Measurements from ENCODE around the gene TTC28. TPM values are rescaled to one million over a fixed set of nuclear protein-coding genes. Genes with fewer than 3 reads are reported as not detected.

Gene TTC28
- total RNA-seq, 1 donor from 2014 or later = 65.4 TPM

DNA sequence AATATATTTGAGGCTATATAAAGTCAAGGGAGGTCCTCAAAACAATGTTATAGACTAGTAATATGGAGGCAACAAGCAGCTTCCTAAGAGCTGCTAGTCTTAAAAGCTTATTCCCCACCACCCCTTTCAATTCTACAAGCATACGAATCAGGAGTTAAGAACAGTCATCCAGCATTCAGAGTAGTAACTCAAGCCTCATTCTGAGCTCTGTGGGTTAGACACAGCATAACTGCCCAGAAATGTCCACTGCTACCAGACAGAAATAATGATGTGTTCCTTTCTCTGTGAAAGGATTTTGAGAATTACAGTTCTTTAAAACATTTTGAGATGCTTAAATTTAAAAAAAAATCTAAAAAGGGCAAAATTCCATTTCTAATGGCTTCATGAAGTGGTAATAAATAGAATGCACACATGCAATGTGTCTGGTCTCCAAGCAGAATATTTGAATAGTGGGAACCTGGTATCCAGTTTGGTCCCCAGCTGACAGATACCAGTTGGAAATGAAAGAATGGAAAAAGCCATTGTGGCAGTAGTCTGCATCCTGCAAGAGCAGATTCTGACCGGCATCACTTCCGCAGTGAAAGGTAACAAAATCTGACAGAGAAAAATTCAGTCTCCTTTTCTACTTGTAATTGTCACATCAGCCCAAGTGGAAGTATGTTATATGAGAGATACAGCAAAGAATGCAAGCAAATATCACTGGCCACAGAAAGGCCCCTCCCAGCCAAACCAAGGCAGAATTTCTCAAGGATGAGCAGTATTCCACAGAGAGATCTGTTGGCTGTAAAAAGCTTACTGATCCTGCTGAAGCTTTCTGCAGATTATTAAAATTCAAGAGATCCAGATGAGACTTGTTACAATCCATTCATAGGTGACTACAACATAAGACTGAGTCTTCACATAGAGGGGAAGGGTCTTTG, 449.8 kb downstream of the TTC28 start:
- peaks cover 31% of the 10 kb centered on the region for H3K4me1 Mint-ChIP-seq
- no peak overlapping the region for H3K4me3 Mint-ChIP-seq
- H3K36me3 Mint-ChIP-seq (ENCODE audit: low read depth) = peaks cover 2% of the 10 kb centered on the region
- no peak for DNase-seq (ENCODE audit: low read depth, low spot score)
- TF ChIP-seq, protein P1, sequence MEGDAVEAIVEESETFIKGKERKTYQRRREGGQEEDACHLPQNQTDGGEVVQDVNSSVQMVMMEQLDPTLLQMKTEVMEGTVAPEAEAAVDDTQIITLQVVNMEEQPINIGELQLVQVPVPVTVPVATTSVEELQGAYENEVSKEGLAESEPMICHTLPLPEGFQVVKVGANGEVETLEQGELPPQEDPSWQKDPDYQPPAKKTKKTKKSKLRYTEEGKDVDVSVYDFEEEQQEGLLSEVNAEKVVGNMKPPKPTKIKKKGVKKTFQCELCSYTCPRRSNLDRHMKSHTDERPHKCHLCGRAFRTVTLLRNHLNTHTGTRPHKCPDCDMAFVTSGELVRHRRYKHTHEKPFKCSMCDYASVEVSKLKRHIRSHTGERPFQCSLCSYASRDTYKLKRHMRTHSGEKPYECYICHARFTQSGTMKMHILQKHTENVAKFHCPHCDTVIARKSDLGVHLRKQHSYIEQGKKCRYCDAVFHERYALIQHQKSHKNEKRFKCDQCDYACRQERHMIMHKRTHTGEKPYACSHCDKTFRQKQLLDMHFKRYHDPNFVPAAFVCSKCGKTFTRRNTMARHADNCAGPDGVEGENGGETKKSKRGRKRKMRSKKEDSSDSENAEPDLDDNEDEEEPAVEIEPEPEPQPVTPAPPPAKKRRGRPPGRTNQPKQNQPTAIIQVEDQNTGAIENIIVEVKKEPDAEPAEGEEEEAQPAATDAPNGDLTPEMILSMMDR (conservative IDR thresholded peaks at IDR 0.05) = no peak
- H3K27ac Mint-ChIP-seq (ENCODE audit: unreplicated experiment) = no peak overlapping the region
- no peaks in the 10 kb centered on the region for H3K27me3 Mint-ChIP-seq (ENCODE audit: low read depth)
- H3K9me3 Mint-ChIP-seq = peaks cover 2% of the 10 kb centered on the region

- H3K4me1 Mint-ChIP-seq = peaks cover 3% of the 10 kb centered on the region
- no peaks in the 10 kb centered on the region for H3K27me3 Mint-ChIP-seq (ENCODE audit: low read depth)
- H3K9me3 Mint-ChIP-seq = no peaks in the 10 kb centered on the region
- no peaks in the 10 kb centered on the region for H3K36me3 Mint-ChIP-seq (ENCODE audit: low read depth)
- H3K4me3 Mint-ChIP-seq = no peak overlapping the region
- TF ChIP-seq, protein P1 (conservative IDR thresholded peaks at IDR 0.05) = no peak
- DNase-seq (ENCODE audit: low read depth, low spot score) = no peak
- H3K27ac Mint-ChIP-seq (ENCODE audit: unreplicated experiment) = no peak overlapping the region
Observed at GRCh38 chr22:28223826-28224225, 455.8 kb downstream of the TTC28 start.

DNA sequence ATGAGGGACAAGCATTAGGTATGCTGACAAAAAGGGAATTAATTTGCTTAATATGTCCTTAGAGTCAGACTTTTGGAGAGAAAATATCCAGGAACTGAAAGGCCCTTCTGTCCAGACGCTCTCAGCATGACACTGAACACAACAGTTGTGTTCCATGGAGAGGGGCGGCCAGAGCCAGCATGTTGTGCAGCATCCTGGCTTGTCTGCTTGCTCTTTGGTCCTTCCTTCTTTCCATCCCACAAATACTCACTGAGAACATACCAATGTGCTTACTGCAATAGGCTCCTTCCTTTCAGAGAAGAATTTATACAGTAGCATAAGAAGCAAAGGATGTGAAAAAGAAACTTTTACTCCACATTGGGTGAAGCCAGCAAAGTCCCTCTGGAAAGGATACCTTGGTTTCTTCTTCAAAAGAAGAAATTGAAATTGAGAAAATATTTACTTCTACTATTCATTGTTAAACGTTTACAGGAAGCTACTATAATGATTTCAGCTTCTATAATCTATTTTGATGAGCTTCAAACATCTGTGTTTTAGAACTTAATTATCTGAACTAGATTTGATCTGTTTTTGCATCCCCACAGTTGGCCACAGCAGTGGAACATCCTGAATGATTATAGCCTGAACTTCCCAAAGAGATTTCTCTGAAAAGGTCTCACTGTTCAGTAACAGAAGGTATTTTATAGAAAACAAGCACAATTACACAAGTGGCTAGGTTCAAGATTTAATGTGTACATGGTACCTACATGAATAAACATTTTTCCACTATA, 456.5 kb downstream of the TTC28 start:
- DNase-seq (ENCODE audit: low read depth, low spot score) = no peak
- TF ChIP-seq, protein P1 (conservative IDR thresholded peaks at IDR 0.05) = no peak
- Mint-ChIP-seq H3K36me3 (ENCODE audit: low read depth) (no peaks in the 10 kb centered on the region), H3K4me3 (no peak overlapping the region), H3K27ac (ENCODE audit: unreplicated experiment) (no peak overlapping the region), H3K4me1 (peaks cover 3% of the 10 kb centered on the region), H3K27me3 (ENCODE audit: low read depth) (no peaks in the 10 kb centered on the region), H3K9me3 (no peaks in the 10 kb centered on the region)

DNA sequence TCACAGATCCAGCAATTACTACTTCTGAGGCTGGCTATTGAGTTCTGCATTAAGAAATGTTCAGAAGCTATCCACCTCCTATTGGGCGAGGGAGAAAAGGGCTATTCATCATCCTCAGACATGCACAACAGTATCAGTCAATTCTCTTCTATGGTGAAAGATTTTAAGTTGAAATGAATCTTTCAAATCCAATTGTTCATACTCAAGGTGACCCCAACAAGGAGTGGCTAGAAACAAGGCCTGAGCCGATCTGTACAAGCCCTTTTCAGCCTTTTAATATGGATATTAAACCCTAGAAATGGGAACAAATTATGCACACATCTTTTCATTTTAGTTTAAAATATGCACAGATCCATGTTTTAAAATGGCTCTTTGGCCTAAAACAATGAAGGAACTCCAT, 457.1 kb downstream of the TTC28 start:
- no peak for DNase-seq (ENCODE audit: low read depth, low spot score)
- Mint-ChIP-seq H3K9me3 (no peaks in the 10 kb centered on the region), H3K27ac (ENCODE audit: unreplicated experiment) (no peak overlapping the region), H3K4me3 (no peak overlapping the region), H3K4me1 (peaks cover 3% of the 10 kb centered on the region), H3K36me3 (ENCODE audit: low read depth) (no peaks in the 10 kb centered on the region), H3K27me3 (ENCODE audit: low read depth) (no peaks in the 10 kb centered on the region)
- TF ChIP-seq, protein P1 (conservative IDR thresholded peaks at IDR 0.05) = no peak

- no peak for DNase-seq (ENCODE audit: low read depth, low spot score)
- H3K4me1 Mint-ChIP-seq = peaks cover 3% of the 10 kb centered on the region
- TF ChIP-seq, protein P1 (conservative IDR thresholded peaks at IDR 0.05) = no peak
- no peaks in the 10 kb centered on the region for H3K36me3 Mint-ChIP-seq (ENCODE audit: low read depth)
- no peak overlapping the region for H3K4me3 Mint-ChIP-seq
- H3K27ac Mint-ChIP-seq (ENCODE audit: unreplicated experiment) = no peak overlapping the region
- no peaks in the 10 kb centered on the region for H3K9me3 Mint-ChIP-seq
- H3K27me3 Mint-ChIP-seq (ENCODE audit: low read depth) = no peaks in the 10 kb centered on the region
Observed at GRCh38 chr22:28222052-28222451, 457.6 kb downstream of the TTC28 start.
